HL-60/S4 treated with phorbol 12-myristate 13-acetate at 8.2 ng/mL for 4 days and 3 days (cell line): Measurements from ENCODE around the gene GNG7.
"Not testable (repeated sequence)": the region's sequence is repeated elsewhere in the genome, so short reads cannot be mapped to it uniquely, and the experiment has no call there.

Experiments
- in situ Hi-C: fragments of 300-500 bp; cut with MboI; formaldehyde crosslinking; loops from 2 replicates; pipeline ENCODE4 v1.15.0; 2022; ENCODE audit warnings: low sequenced_read_pairs

The GNG7 gene

GRCh38 chr19:2714531-2715269 is 12.2 kb upstream of the GNG7 start:
- in situ Hi-C loops, result no loop called here

- in situ Hi-C loops, result not testable (repeated sequence)
Observed at GRCh38 chr19:2714102-2714501, 11.6 kb upstream of the GNG7 start.

- in situ Hi-C loops, result not testable (repeated sequence)
Observed at GRCh38 chr19:2713170-2713569, 10.7 kb upstream of the GNG7 start.

- in situ Hi-C loops, result no loop called here
Observed at GRCh38 chr19:2711875-2712205, 9.3 kb upstream of the GNG7 start.

- in situ Hi-C loops, result no loop called here
Observed at GRCh38 chr19:2711172-2711874, 8.8 kb upstream of the GNG7 start.

- in situ Hi-C loops, result no loop called here
Observed at GRCh38 chr19:2706251-2706650, 3.8 kb upstream of the GNG7 start.

- in situ Hi-C loops, result no loop called here
Observed at GRCh38 chr19:2703691-2704216, 1.3 kb upstream of the GNG7 start.

- in situ Hi-C loops, result no loop called here
Observed at GRCh38 chr19:2703077-2703437, 563 bp upstream of the GNG7 start.

- in situ Hi-C loops, result no loop called here
Observed at GRCh38 chr19:2701361-2702169, 929 bp downstream of the GNG7 start.

GRCh38 chr19:2700660-2701360 is 1.7 kb downstream of the GNG7 start:
- in situ Hi-C loops, result no loop called here

- in situ Hi-C loops, result no loop called here
Observed at GRCh38 chr19:2699413-2700140, 2.9 kb downstream of the GNG7 start.

GRCh38 chr19:2694196-2694595 is 8.3 kb downstream of the GNG7 start:
- in situ Hi-C loops, result no loop called here

- in situ Hi-C loops, result no loop called here
Observed at GRCh38 chr19:2693492-2694160, 8.9 kb downstream of the GNG7 start.

- in situ Hi-C loops, result no loop called here
Observed at GRCh38 chr19:2691951-2692350, 10.5 kb downstream of the GNG7 start.

- in situ Hi-C loops, result no loop called here
Observed at GRCh38 chr19:2690856-2691255, 11.6 kb downstream of the GNG7 start.

- in situ Hi-C loops, result no loop called here
Observed at GRCh38 chr19:2686360-2686759, 16.1 kb downstream of the GNG7 start.

GRCh38 chr19:2685204-2685704 is 17.2 kb downstream of the GNG7 start:
- in situ Hi-C loops, result no loop called here

- in situ Hi-C loops, result no loop called here
Observed at GRCh38 chr19:2683430-2684003, 19.0 kb downstream of the GNG7 start.

- in situ Hi-C loops, result no loop called here
Observed at GRCh38 chr19:2680808-2681207, 21.7 kb downstream of the GNG7 start.
